Measurements from ENCODE around the gene TBC1D24.
"Not testable (repeated sequence)": the region's sequence is repeated elsewhere in the genome, so short reads cannot be mapped to it uniquely, and the experiment has no call there.

TBC1D24 gene

GRCh38 chr16:2473999-2474876 is 689 bp upstream of the TBC1D24 start:
- TF ChIP-seq CTCF (IDR thresholded peaks at IDR 0.05; ENCODE audit: low read depth, low read length): peak; percentile 17
- no peak for DNase-seq (ENCODE audit: extremely low read depth, low read depth)

- TF ChIP-seq CTCF (IDR thresholded peaks at IDR 0.05; ENCODE audit: low read depth, low read length): no peak
- DNase-seq (ENCODE audit: extremely low read depth, low read depth): no peak
Measured at GRCh38 chr16:2475413-2476344, 752 bp downstream of the TBC1D24 start.

- TF ChIP-seq CTCF (IDR thresholded peaks at IDR 0.05; ENCODE audit: low read depth, low read length): no peak
- no peak for DNase-seq (ENCODE audit: extremely low read depth, low read depth)
Measured at GRCh38 chr16:2476345-2476720, 1.4 kb downstream of the TBC1D24 start.

GRCh38 chr16:2476741-2477140 is 1.8 kb downstream of the TBC1D24 start:
- DNase-seq (ENCODE audit: extremely low read depth, low read depth): no peak
- TF ChIP-seq CTCF (IDR thresholded peaks at IDR 0.05; ENCODE audit: low read depth, low read length): no peak

- DNase-seq (ENCODE audit: extremely low read depth, low read depth): no peak
- TF ChIP-seq CTCF (IDR thresholded peaks at IDR 0.05; ENCODE audit: low read depth, low read length): no peak
Measured at GRCh38 chr16:2477327-2477726, 2.4 kb downstream of the TBC1D24 start.

- no peak for DNase-seq (ENCODE audit: extremely low read depth, low read depth)
- no peak for TF ChIP-seq CTCF (IDR thresholded peaks at IDR 0.05; ENCODE audit: low read depth, low read length)
Measured at GRCh38 chr16:2478279-2478678, 3.4 kb downstream of the TBC1D24 start.

- DNase-seq (ENCODE audit: extremely low read depth, low read depth): not testable (repeated sequence)
Measured at GRCh38 chr16:2479996-2480395, 5.1 kb downstream of the TBC1D24 start.
